NOMO-1 (cell line): ENCODE data around the gene CD48.

Experiments
- DNase-seq, 2 experiments: peaks; one replicate each; lab custom pipeline; 2025; ENCODE audit not compliant: unreplicated experiment in 2 of 2; lab: John Stamatoyannopoulos, UW

Gene CD48, protein sequence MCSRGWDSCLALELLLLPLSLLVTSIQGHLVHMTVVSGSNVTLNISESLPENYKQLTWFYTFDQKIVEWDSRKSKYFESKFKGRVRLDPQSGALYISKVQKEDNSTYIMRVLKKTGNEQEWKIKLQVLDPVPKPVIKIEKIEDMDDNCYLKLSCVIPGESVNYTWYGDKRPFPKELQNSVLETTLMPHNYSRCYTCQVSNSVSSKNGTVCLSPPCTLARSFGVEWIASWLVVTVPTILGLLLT

DNA sequence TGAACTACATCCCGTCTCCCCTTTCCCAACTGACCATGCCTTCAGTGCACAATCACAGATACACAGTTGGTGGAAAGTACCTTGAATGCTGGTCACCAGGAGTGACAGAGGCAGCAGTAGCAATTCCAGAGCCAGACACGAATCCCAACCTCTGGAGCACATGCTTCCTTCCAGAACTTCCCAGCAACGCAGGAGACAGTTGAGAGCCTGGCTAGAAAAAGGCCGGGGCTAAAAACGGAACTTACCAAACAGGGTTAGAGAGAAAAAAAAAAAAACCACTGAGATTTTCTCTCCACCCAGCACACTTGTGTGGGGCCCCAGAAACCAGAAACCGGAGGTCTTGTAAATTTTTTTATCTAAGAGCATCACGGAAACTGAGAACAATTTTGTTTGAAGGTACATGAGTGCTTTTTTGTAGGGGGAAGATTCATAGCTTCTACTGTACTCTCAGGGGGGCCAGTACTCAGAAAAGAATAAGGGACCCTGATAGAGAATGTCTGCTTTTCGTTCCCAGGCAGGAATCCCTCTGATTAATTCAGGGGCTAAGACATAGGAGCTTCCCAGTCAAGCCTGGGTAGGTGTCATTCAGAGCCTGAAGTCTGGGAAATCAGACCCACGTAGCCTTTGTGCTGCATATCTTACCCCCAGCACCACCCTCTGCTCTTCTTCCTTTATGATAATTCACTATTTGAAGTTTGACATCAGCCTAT lies at the start of gene CD48:
TSS of gene CD48 (minus strand) at position 221 of the 710 bp plus-strand sequence. CDS start at position 162, 59 bp downstream.
- DNase-seq: peak; percentile 58 to 73

DNA sequence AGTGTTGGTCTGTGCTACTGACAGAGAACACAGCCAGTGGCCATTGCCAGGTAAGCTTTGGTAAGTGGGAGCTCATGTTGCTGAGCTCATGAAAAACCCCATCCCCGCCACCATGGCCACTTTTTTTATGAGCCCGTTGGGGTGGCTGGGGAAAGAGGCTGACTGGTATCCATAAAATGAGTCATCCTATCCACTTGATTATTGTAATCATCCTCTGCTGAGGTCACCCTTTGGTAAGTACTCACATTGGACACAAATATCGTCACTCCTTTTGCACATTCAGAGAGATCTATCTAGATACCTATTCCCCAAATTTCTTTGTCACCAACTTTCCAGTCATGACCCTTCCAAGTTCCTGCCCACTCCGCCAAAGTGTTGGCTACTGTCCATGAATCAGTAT lies 49.4 kb upstream of the CD48 start:
- DNase-seq: no peak

DNA sequence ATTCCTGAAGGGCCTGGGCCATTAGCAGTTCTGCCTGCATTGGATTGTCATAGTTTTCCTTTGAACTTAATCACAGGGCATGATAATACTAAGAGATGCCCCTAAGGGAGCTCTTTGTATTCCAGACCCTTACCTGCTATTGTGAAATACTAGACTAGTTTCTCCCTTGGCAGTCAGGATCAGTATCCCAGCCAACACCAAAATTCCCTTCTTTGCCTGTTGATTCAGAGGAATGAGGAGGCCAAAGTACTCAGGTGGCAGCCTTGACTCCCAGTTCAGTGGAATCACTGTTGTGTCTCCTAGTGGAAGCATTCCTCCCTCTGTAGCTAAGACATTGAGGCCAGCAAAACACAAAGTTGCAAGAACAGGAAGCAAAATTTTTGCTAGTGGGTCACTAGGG lies 48.1 kb upstream of the CD48 start:
- no peak for DNase-seq

DNA sequence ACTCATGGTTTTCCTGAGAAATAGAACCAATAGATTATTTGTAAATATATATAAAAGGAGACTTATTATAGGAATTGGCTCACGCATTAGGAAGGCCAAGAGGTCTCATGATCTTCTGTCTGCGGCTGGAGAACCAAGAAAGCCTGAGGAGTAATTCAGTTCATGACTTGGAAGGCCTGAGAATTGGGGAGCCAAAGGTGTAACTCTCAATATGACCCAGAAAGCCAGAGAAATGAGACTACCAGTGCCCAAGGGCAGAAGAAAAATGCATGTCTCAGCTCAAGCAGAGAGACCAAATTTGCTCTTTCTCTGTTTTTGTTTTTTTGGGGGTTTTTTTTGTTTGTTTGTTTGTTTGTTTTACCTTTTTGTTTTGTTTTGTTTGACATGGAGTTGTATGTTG lies 46.9 kb upstream of the CD48 start:
- no peak for DNase-seq

DNA sequence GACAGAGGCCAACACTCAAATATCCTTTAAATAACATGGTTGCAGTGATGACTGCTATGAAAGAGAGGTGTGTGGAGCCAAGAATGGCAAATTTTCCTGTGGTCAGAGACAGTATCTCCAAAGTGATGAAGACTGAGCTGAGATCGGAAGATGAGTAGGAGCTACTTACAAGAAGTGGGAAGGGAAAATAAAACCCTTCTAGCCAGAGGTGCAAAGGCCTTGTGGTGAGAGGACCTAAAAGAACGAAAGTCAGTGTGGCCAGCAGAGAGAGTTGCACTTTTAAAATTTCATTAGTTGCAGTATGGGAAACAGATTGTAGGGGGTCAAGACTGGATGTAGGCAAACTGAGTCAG lies 45.2 kb upstream of the CD48 start:
- DNase-seq: no peak

DNA sequence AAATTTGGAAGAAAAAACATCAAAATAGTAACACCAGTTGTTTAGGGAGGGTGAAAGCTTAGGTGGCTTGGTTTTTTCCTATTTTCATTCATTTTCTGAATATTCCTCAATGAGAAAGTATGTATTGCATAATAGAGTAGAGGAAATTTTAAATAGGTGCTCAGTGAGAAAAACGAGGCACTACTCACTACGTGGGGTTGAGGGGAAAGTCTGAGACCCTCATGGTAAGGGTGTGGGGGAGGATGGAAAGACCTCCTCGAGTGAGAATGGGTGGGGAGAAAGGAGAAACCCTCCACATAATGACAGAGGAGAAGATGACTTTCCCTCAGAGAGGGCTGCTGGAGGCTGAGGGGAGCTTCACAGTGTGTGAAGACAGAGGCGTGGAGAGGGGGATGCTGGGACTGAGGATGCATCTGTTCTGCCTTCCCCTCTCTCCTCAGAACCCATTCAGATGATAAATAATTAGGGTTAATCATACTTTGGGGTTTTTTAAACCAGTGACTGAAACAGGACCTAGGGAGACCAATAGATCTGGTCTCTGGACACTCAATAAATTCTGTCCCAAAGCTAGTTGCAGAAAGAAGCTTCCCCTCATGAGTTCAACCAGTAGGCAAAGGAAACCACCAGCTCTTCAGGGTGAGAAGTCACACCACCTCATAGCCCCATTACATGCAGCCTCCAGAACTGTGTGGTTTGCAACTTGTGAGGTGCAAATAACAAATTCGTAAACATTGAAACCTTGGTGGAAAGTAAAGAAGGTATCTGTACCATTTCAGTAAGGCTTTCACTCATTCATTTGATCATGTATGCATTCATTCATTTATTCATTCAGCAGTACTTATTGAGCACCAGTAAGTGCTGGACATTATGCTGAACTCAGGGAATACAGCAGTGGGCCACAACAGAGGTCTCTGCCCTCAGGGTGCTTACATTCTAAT lies 44.6 kb upstream of the CD48 start:
- no peak for DNase-seq

DNA sequence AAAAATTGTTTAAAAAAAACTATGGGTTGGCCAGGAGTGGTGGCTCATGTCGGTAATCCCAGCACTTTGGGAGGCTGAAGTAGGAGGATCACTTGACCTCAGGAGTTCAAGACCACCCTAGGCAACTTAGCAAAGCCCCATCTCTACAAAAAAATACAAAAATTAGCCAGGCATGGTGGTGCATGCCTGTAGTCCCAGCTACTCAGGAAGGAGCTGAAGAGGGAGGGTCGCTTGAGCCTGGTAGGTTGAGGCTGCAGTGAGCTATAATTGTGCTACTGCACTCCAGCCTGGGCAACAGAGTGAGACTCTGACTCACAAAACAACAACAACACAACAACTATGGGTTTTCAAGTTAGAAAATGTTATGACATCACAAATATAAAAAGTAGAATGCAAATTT lies 43.8 kb upstream of the CD48 start:
- no peak for DNase-seq

DNA sequence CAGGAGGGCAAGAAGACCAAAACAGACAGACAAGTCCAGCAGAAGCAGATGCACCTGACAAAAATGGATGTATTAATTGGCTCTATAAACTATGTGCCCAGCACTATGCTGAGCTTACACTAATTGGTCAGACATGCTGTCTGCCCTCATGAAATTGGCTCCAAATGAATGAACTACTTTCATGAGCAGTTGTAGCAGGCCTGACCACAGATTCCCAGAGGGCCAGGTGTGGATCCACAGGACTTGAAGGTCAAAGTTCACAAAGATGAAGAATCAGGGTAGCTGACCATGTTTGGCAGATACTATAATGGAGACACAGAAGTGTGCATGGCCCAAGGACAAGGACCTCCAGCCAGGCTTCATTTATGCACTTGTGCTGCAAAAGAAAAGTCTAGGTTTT lies 42.0 kb upstream of the CD48 start:
- no peak for DNase-seq

DNA sequence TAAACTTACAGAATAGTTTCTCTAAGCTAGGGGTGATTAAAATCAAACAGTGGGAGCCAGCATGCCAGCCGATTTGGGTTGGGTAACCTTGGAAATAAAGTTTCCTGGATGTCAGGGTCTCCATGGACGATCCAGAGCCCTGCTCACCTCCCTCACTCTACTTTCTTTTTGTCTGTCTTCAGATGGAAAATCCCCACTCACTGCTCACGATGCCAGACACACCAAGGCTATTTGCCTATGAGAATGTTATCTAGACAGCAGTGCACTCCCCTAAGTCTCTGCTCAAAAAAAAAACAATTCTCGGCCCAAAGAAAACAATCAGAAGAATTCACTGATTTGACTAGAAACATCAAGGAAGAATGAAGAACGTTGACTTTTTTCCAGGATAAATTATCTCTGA lies 41.3 kb upstream of the CD48 start:
- no peak for DNase-seq

DNA sequence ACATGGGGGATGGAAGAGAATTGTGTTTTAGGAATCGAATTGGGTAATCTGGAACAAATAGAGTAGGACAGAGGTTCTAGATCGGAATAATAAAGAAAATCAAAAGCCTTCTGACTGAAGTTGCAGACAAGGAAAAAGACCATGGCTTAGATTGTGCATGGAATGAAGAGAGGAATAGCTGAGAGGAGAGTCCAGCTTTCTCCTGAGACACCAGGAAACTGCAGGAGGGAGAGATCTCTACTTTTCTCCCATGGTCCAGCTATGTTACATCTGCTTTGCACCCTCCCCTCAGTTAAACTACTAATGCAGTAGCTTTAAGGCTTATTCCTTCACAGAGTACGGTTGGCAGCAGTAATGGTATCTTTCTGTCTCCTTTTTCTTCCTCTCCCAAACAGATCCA lies 40.8 kb upstream of the CD48 start:
- no peak for DNase-seq

DNA sequence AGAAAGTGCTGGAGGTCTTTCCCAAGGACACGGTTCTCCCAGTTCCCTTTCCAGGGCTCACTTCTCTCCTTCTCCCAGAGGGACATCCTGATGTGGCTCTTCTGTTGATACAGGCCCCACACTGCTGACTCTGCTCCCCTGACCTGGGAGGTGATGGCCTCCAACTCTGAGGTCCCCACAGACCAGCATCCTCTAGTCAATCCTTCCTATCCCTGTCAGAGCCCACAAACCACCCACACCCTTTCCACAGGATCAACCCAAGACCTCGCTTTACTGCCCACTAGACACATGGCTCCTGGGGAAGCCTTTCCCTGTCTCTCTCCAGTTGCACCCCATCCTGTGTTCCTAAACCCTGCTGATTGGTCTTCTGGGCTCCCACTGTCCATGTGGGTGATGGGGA lies 39.0 kb upstream of the CD48 start:
- DNase-seq: no peak

DNA sequence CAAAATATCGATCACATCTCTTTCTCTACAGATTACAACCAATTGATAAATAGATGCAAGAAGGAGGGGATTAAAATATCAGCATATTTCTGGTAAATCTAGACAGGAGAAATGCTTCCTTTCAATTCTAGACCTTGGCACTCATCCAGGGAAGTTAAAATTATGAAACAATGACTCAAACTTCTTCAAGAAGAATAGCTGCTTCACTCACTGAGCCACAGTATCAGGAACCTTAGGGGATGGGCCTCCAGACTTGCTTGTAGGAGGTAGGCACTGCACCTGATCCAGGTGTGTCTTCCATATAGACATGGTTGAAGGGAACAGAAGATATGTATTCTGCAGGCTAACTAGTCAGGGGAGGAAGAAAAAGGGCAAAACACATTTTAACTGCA lies 37.3 kb upstream of the CD48 start:
- DNase-seq: peak in 1 of 2 experiments; percentile 51

DNA sequence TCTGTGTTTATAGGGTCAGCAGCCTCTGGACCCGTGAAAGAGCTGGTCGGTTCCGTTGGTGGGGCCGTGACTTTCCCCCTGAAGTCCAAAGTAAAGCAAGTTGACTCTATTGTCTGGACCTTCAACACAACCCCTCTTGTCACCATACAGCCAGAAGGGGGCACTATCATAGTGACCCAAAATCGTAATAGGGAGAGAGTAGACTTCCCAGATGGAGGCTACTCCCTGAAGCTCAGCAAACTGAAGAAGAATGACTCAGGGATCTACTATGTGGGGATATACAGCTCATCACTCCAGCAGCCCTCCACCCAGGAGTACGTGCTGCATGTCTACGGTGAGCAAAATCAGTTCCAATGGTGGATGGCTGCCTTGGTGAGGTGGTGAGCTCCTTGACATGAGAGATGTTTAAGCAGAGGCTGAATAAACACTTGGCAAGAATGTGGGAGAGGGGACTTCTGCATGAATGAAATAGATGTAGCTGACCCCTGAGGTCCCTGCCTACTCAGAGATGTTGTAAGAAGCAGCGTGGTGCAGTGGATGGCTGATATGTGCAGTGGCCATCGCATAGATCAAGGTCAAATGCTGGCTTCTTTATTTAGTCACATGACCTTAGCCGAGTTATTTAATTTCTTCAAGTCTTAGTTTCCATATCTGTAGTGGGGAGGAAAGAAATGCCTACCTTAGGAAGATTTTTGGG lies 36.7 kb upstream of the CD48 start:
- peak in 1 of 2 experiments; percentile 48 for DNase-seq

DNA sequence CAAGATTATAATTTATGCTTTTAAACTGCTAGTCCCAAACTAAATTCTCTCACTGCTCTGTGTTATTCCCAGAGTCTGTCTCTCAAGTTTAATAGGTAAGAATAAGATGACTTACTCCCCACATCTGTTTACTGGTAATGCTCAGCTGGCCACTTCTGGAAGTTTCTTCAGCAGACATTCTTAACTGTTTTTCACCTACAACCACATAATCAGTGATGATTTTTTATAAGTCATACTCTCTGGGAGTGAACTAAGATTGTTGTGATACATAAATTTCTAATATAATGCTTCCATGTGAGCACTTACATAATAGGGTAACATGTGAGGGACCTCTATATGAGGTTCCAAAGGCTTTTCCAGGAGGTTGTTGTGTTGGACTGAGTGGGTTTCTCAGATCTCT lies 36.1 kb upstream of the CD48 start:
- DNase-seq: no peak

DNA sequence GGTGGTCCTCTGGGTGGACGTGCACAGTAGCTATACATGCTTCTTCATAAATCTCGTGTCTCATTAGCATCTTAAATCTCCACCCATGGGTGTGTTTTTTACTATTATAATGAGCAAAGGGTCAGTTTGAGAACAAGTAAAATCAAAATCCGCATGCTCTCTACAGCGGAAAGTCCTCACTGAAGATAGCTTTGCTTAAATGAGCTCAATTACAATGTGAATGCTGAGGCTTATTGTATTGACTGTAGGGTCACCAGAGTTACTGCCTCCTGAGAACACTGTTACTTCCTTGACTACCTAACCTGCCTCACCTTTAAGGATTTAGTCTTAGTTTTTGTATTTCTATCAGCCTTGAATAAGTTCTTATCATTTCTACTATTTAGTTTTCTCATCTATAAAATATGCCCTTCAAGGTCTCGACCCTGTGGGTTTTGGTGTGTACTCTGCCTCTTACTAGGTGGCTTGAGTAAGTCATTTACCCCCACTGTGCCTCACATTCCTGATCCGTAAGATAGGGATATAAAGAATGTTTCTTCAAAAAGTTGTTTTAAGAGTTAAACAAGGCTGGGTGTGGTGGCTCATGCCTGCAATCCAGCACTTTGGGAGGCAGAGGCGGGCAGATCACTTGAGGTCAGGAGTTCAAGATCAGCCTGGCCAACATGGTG lies 35.3 kb upstream of the CD48 start:
- DNase-seq: no peak

DNA sequence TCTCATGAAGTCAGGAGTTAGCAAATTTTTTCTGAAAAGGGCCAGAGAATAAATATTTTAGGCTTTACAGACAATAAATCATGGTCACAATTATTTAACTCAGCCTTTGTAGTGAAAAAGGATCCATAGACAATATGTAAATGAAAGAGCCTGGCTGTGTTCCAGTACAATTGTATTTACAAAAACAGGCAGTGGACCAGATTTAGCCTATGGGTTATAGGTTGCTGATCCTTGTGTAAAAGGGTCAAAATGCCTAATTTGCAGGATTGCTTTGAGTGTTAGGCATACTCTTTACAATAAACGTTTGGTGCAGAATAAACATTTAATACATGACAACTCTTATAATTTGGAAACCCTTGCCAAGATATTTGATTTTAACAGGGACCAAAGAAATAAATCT lies 33.9 kb upstream of the CD48 start:
- no peak for DNase-seq

DNA sequence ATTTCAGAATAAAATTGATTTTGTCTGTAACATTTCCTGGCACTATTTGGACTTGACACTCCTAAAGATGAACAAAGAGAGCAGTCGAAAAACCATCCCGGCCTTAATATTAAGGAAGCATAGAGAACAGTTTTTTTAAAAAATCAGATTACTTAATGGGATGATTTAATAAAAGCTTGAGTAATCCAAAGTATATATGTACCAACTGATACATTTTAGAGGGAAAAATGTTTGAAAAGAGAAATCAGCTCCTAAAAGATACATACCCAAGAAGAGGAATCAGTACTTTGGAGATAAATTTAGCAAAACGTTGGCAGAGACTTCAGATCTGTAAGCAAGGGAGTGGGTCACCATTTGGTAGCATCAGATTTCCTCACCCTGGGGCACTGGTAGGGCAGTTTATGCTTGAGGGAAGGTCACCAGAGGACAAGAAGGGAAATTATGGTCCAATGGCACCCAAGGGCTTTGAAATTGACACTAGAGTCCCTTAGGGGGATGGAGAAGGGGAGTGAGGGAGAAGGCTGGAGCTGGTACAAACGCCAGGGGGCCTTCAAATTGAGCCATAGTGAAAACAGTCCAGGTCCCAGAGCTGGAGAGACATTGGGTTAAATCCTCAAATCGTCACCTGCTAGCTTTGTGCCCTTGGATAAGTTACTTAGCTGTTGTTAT lies 33.4 kb upstream of the CD48 start:
- no peak for DNase-seq

DNA sequence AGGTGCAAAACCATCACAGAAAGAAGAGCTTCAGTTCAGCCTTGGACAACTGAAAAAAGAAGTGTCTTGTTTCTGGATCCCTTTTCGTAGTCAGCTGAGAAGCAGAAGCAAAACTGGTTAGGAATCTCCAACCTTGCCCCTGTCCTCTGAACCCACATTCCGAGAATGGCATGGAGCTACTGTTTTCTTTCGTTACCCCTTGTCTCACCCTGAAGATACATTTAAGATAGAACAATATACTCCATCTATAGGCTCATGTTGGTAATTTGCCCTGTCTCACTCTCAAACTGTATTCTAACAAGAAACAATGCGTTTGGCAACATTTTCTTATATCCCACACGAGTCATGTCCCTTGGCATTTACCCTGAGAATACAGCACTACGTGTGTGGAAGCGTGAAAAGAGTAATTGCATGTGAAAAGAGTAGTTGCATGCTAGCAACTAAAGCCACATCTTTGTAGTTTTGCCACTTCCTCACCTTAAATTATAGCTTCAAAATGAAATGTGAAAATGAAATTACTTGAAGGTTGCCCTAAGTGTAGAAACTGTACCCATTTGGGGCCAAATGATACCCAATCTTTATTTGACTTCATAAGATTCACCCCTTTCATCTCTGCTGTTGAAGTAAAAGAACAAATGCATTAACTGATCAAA lies 32.7 kb upstream of the CD48 start:
- peak in 1 of 2 experiments; percentile 46 for DNase-seq

DNA sequence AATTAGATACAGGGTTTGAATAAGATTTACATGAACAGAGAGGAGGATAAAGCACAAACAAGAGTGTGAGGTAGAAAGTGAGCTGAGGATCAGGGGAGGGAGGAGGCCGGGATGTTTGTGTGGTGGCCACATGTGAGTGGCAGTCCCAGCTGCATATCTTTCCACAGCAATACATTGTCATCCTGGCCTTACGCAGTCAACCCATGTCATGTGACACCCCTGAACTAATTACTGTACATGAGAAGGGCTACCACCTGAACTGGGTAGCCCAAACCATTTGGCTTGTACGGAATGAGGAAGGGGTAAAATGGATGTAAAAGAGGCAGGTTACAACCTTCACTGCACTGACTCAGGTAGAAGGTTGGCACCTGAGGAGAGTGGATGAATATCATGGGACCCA lies 31.6 kb upstream of the CD48 start:
- no peak for DNase-seq
